Suprapubic skin (tissue), 4 donors: Measurements from ENCODE around the gene DIAPH2. TPM values are rescaled to one million over a fixed set of nuclear protein-coding genes. Genes with fewer than 3 reads are reported as not detected.

Experiments used
- DNase-seq, 2 donors: peaks; one replicate each; pipeline ENCODE4 v3.0.0-alpha.2; 2019; ENCODE audit warnings: low spot score in 2 of 2
- H3K27ac ChIP-seq: fragments of 200-600 bp; sonication (generic); one replicate; pipeline ENCODE4 v1.5.1; 2019
- H3K27me3 ChIP-seq: fragments of 200-600 bp; sonication (generic); one replicate; pipeline ENCODE4 v1.5.1; 2019
- H3K36me3 ChIP-seq: fragments of 200-600 bp; sonication (generic); one replicate; pipeline ENCODE4 v1.5.1; 2019
- H3K4me1 ChIP-seq: fragments of 200-600 bp; sonication (generic); one replicate; pipeline ENCODE4 v1.5.1; 2019
- H3K4me3 ChIP-seq: fragments of 200-600 bp; sonication (generic); one replicate; pipeline ENCODE4 v1.5.1; 2019; ENCODE audit warnings: mild to moderate bottlenecking
- H3K9me3 ChIP-seq: fragments of 200-600 bp; sonication (generic); one replicate; pipeline ENCODE4 v1.5.1; 2019
- CTCF ChIP-seq, 2 donors: fragments of 200-600 bp in 1 of 2; fragments of 450-650 bp in 1 of 2; sonication (generic) in 1 of 2; IDR thresholded peaks; one replicate each; pipeline ENCODE4 v1.5.1; 2016 to 2019; ENCODE audit warnings: antibody characterized with exemption in 2 of 2, mild to moderate bottlenecking in 1 of 2, moderate library complexity in 1 of 2
- EP300 ChIP-seq: sonication (generic); formaldehyde crosslinking; IDR thresholded peaks from one replicate; pipeline ENCODE4 v1.6.1; 2017; ENCODE audit warnings: antibody characterized with exemption
- POLR2A ChIP-seq, 2 donors: fragments of 450-650 bp; IDR thresholded peaks; one replicate each; pipeline ENCODE4 v1.6.1; 2017; ENCODE audit warnings: antibody characterized with exemption in 2 of 2, mild to moderate bottlenecking in 2 of 2, moderate library complexity in 2 of 2
- POLR2AphosphoS5 ChIP-seq, 3 donors: sonication (generic); formaldehyde crosslinking; IDR thresholded peaks; one replicate each; pipeline ENCODE4 v1.6.1; 2017; ENCODE audit warnings: antibody characterized with exemption in 3 of 3
- WGBS: methylation state at CpG from one replicate; pipeline ENCODE4 v1.1.5; 2018; 5-methylcytosine and 5-hydroxymethylcytosine counted together
- total RNA-seq, 4 donors: library from RNA; depleted of rRNA; stranded (reverse); fragments of >200 nt; gene quantifications; one replicate each; pipeline ENCODE4 v1.1.0, GENCODE V29; 2016

The DIAPH2 gene
- total RNA-seq, 4 donors from 2014 or later: 17.5 to 38.7 (median 18.6) TPM

GRCh38 chrX:97320305-97320704, 635.7 kb downstream of the DIAPH2 start:
- no peak overlapping the region for H3K4me3 ChIP-seq
- no peaks in the 10 kb centered on the region for H3K27me3 ChIP-seq
- DNase-seq: no peak
- no peaks in the 10 kb centered on the region for H3K36me3 ChIP-seq
- no peaks in the 10 kb centered on the region for H3K9me3 ChIP-seq
- no peaks in the 10 kb centered on the region for H3K4me1 ChIP-seq
- H3K27ac ChIP-seq: no peak overlapping the region
- TF ChIP-seq POLR2A (IDR thresholded peaks at IDR 0.05) (no peak), EP300 (no peak)
- WGBS: 84% methylated on average over 11 of the region's 11 CpGs

- DNase-seq: no peak
- Histone ChIP-seq H3K4me1 (no peaks in the 10 kb centered on the region), H3K4me3 (no peak overlapping the region), H3K27ac (no peak overlapping the region), H3K27me3 (no peaks in the 10 kb centered on the region), H3K36me3 (no peaks in the 10 kb centered on the region), H3K9me3 (no peaks in the 10 kb centered on the region)
- TF ChIP-seq POLR2AphosphoS5 (IDR thresholded peaks at IDR 0.05) (no peak), CTCF (IDR thresholded peaks at IDR 0.05) (no peak), EP300 (no peak), POLR2A (IDR thresholded peaks at IDR 0.05) (no peak)
Measured at GRCh38 chrX:97322401-97322800, 637.8 kb downstream of the DIAPH2 start.

- Histone ChIP-seq H3K4me1 (no peaks in the 10 kb centered on the region), H3K9me3 (no peaks in the 10 kb centered on the region), H3K27me3 (no peaks in the 10 kb centered on the region), H3K27ac (no peak overlapping the region), H3K4me3 (no peak overlapping the region), H3K36me3 (no peaks in the 10 kb centered on the region)
- 82% methylated on average over 2 of the region's 2 CpGs for WGBS
- no peak for DNase-seq
- TF ChIP-seq POLR2A (IDR thresholded peaks at IDR 0.05) (no peak), POLR2AphosphoS5 (IDR thresholded peaks at IDR 0.05) (no peak), CTCF (IDR thresholded peaks at IDR 0.05) (no peak), EP300 (no peak)
Measured at GRCh38 chrX:97326456-97326855, 641.8 kb downstream of the DIAPH2 start.

- no peak for DNase-seq
- Histone ChIP-seq H3K27me3 (no peaks in the 10 kb centered on the region), H3K9me3 (no peaks in the 10 kb centered on the region), H3K27ac (no peak overlapping the region), H3K36me3 (no peaks in the 10 kb centered on the region), H3K4me1 (no peaks in the 10 kb centered on the region), H3K4me3 (no peak overlapping the region)
- TF ChIP-seq POLR2AphosphoS5 (IDR thresholded peaks at IDR 0.05): no peak
- TF ChIP-seq CTCF (IDR thresholded peaks at IDR 0.05): no peak
- TF ChIP-seq POLR2A (IDR thresholded peaks at IDR 0.05): no peak
- no peak for TF ChIP-seq EP300
- WGBS: 72% methylated on average over 1 of the region's 1 CpG
Measured at GRCh38 chrX:97328853-97329390, 644.3 kb downstream of the DIAPH2 start.

- Histone ChIP-seq H3K9me3 (no peaks in the 10 kb centered on the region), H3K27ac (no peak overlapping the region), H3K4me1 (no peaks in the 10 kb centered on the region), H3K4me3 (no peak overlapping the region), H3K27me3 (no peaks in the 10 kb centered on the region), H3K36me3 (no peaks in the 10 kb centered on the region)
- DNase-seq: no peak
- no peak for TF ChIP-seq CTCF (IDR thresholded peaks at IDR 0.05)
- no peak for TF ChIP-seq POLR2AphosphoS5 (IDR thresholded peaks at IDR 0.05)
- TF ChIP-seq EP300: no peak
- no peak for TF ChIP-seq POLR2A (IDR thresholded peaks at IDR 0.05)
- 86% methylated on average over 1 of the region's 1 CpG for WGBS
Measured at GRCh38 chrX:97330151-97330550, 645.5 kb downstream of the DIAPH2 start.

- H3K27ac ChIP-seq: no peak overlapping the region
- 86% methylated on average over 3 of the region's 3 CpGs for WGBS
Measured at GRCh38 chrX:97332963-97333362, 648.3 kb downstream of the DIAPH2 start.

More at GRCh38 chrX:97332963-97333362, 648.3 kb downstream of the DIAPH2 start:
- Histone ChIP-seq H3K4me1 (no peaks in the 10 kb centered on the region), H3K4me3 (no peak overlapping the region), H3K36me3 (no peaks in the 10 kb centered on the region), H3K27me3 (no peaks in the 10 kb centered on the region), H3K9me3 (no peaks in the 10 kb centered on the region)
- TF ChIP-seq EP300 (no peak), CTCF (IDR thresholded peaks at IDR 0.05) (no peak), POLR2A (IDR thresholded peaks at IDR 0.05) (no peak), POLR2AphosphoS5 (IDR thresholded peaks at IDR 0.05) (no peak)
- no peak for DNase-seq
